DMS79 (cell line): ENCODE data around the gene ZNF490.
"Not testable (repeated sequence)": the region's sequence is repeated elsewhere in the genome, so short reads cannot be mapped to it uniquely, and the experiment has no call there.

Experiments used
- DNase-seq: peaks from one replicate; lab custom pipeline; 2025; lab: John Stamatoyannopoulos, UW

ZNF490 gene

GRCh38 chr19:12610540-12611360 lies at the start of gene ZNF490, which contains the start of gene ZNF791:
Gene ZNF490 (minus strand): TSS chr19:12610813. CDS start chr19:12610680, 133 bp downstream.
Gene ZNF791 (plus strand): TSS chr19:12610920. CDS start chr19:12611080, 160 bp downstream.
- peak; percentile 95 for DNase-seq

GRCh38 chr19:12657966-12658365 lies 47.4 kb upstream of the ZNF490 start:
- DNase-seq, result no peak

- no peak for DNase-seq
These were observed 46.4 kb upstream of the ZNF490 start for GRCh38 chr19:12656899-12657571.

- DNase-seq, result no peak
These were observed 44.9 kb upstream of the ZNF490 start for GRCh38 chr19:12655546-12655945.

- no peak for DNase-seq
These were observed 41.6 kb upstream of the ZNF490 start for GRCh38 chr19:12652219-12652618.

GRCh38 chr19:12649941-12650340 lies 39.3 kb upstream of the ZNF490 start:
- no peak for DNase-seq

GRCh38 chr19:12648088-12648487 lies 37.5 kb upstream of the ZNF490 start:
- DNase-seq, result no peak

GRCh38 chr19:12647490-12648071 lies 37.0 kb upstream of the ZNF490 start:
- no peak for DNase-seq

GRCh38 chr19:12647047-12647446 lies 36.4 kb upstream of the ZNF490 start:
- no peak for DNase-seq

GRCh38 chr19:12646551-12646950 lies 35.9 kb upstream of the ZNF490 start:
- no peak for DNase-seq

GRCh38 chr19:12643716-12644115 lies 33.1 kb upstream of the ZNF490 start:
- DNase-seq, result not testable (repeated sequence)

GRCh38 chr19:12642506-12642905 lies 31.9 kb upstream of the ZNF490 start:
- no peak for DNase-seq

GRCh38 chr19:12641456-12641855 lies 30.8 kb upstream of the ZNF490 start:
- no peak for DNase-seq

GRCh38 chr19:12639901-12640613 lies 29.4 kb upstream of the ZNF490 start:
- DNase-seq, result peak; percentile 80

GRCh38 chr19:12638611-12639182 lies 28.1 kb upstream of the ZNF490 start:
- no peak for DNase-seq

GRCh38 chr19:12636631-12637030 lies 26.0 kb upstream of the ZNF490 start:
- DNase-seq, result no peak

- DNase-seq, result no peak
These were observed 18.6 kb upstream of the ZNF490 start for GRCh38 chr19:12629215-12629614.

GRCh38 chr19:12628040-12629022 lies 17.7 kb upstream of the ZNF490 start:
- no peak for DNase-seq

- DNase-seq, result no peak
These were observed 16.3 kb upstream of the ZNF490 start for GRCh38 chr19:12626958-12627357.

- no peak for DNase-seq
These were observed 12.9 kb upstream of the ZNF490 start for GRCh38 chr19:12623361-12624031.
